Mammary epithelial cell (primary cell): ENCODE results near the gene NLGN1.

Source experiments
- CTCF ChIP-seq, 2 donors: IDR thresholded peaks in 1 of 2; conservative IDR thresholded peaks in 1 of 2; 2 replicates each; pipeline ENCODE4 v1.5.1; 2011 to 2012; ENCODE audit warnings: inconsistent platforms in 2 of 2, low read length in 2 of 2, mild to moderate bottlenecking in 2 of 2, control low read depth in 1 of 2, low read depth in 1 of 2; ENCODE audit not compliant: insufficient read depth in 1 of 2; ENCODE audit errors: extremely low read depth in 1 of 2
- EZH2 ChIP-seq: IDR thresholded peaks from 2 replicates; pipeline ENCODE4 v1.6.1; 2012; ENCODE audit warnings: low read length, inconsistent platforms, borderline replicate concordance

DNA sequence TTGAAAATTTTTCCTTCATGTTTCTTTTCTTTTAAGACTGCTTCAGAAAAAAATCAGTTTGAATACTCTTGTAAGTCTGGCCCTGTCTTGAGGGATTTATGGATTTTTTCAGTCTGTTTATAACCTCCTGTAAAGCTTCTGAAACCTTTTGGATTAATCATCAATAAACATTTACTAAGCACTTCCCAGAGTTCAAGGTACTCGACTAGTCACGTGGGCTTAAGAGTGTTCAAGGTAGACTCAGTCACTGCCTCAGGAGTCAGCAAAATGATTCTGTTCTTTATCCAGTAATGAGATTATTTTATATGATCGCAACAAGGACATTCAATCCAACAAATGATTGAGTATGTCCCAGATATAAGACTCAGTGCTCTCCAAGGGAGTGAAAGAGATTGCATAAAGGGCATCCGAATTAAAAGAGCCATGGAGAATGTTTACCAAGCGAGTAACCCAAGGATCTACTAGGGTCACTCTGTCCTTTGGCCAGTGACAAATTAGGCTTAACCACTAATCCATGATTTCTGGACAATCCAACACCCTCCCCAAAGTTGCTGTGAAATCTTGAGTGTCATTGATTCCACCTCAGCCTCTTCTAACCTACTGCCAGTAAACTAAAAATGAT lies 735.0 kb downstream of the NLGN1 start:
- no peak for TF ChIP-seq EZH2
- no peak for TF ChIP-seq CTCF (conservative IDR thresholded peaks at IDR 0.05 in 1 of 2, IDR thresholded peaks at IDR 0.05 in 1 of 2; ENCODE audit: extremely low read depth in 1 of 2, insufficient read depth in 1 of 2, low read depth in 1 of 2, low read length in 2 of 2)
